ENCODE measurements around the gene FLAD1.

FLAD1 gene

DNA sequence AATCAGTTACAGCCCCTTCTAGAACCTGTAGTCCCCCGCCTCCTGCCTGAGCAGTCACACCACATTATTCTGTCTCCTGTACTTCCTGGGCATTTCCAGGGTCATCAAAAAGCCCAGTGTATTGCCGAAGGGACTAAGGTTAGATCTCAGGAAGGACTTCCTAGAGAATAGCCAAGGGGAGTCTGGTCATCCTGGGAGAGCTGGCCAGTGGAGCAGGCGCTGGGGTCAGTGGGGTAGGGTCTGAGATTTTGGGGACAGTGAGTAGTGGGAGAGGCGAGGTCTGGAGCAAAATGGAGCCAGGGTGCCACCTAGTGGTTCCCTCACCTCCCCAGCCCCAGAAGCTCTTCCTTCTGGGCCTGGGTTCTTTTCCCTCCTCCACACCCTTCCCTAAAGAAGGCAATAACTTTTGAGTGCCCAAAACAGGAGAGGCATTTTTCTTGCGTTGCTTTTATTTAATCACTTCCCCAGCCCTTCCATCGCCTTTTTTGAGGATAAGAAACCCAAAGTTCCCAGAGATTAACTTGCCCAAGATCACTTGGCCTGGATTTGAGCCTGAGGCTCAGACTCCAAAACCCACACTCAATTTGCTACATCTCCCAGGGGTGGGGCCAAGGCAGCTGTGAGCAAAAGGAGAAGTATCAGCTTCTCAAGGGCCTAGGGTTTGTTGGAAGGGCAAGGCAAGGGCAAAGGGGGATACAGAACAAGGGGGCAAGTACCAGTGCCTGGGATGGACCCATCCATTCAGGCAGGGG lies 39.3 kb upstream of the FLAD1 start (continued):
- TF ChIP-seq, protein P1, sequence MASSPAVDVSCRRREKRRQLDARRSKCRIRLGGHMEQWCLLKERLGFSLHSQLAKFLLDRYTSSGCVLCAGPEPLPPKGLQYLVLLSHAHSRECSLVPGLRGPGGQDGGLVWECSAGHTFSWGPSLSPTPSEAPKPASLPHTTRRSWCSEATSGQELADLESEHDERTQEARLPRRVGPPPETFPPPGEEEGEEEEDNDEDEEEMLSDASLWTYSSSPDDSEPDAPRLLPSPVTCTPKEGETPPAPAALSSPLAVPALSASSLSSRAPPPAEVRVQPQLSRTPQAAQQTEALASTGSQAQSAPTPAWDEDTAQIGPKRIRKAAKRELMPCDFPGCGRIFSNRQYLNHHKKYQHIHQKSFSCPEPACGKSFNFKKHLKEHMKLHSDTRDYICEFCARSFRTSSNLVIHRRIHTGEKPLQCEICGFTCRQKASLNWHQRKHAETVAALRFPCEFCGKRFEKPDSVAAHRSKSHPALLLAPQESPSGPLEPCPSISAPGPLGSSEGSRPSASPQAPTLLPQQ (tag by site-specific recombination; IDR thresholded peaks at IDR 0.05), result 0 out of 2 replicates have a peak, but pooled peaks have one; percentile 39
- TF ChIP-seq ZNF677 (tag by site-specific recombination; IDR thresholded peaks at IDR 0.05) (no peak), BCL11A (tag by site-specific recombination; IDR thresholded peaks at IDR 0.05; ENCODE audit: low read depth) (no peak), ZNF132 (tag by site-specific recombination; IDR thresholded peaks at IDR 0.05; ENCODE audit: borderline replicate concordance) (no peak), ZNF707 (tag by site-specific recombination; IDR thresholded peaks at IDR 0.05) (no peak), AEBP2 (tag by site-specific recombination; IDR thresholded peaks at IDR 0.05; ENCODE audit: borderline replicate concordance) (no peak), ZNF621 (tag by site-specific recombination; IDR thresholded peaks at IDR 0.05) (no peak), ZNF654 (tag by site-specific recombination; IDR thresholded peaks at IDR 0.05; ENCODE audit: low read depth) (peak; percentile 93), KLF1 (tag by site-specific recombination; IDR thresholded peaks at IDR 0.05) (0 out of 2 replicates have a peak, but pooled peaks have one; percentile 7), ZNF548 (tag by site-specific recombination; IDR thresholded peaks at IDR 0.05) (no peak), ZBTB6 (tag by site-specific recombination; IDR thresholded peaks at IDR 0.05) (no peak), ZNF521 (tag by site-specific recombination; IDR thresholded peaks at IDR 0.05) (no peak), ZNF114 (tag by site-specific recombination; IDR thresholded peaks at IDR 0.05) (no peak), ZNF596 (tag by site-specific recombination; IDR thresholded peaks at IDR 0.05) (no peak), OSR2 (tag by site-specific recombination; IDR thresholded peaks at IDR 0.05) (no peak), KLF16 (tag by site-specific recombination; IDR thresholded peaks at IDR 0.05) (no peak), SP7 (tag by site-specific recombination; IDR thresholded peaks at IDR 0.05) (0 out of 2 replicates have a peak, but pooled peaks have one; percentile 30), ZNF121 (tag by site-specific recombination; IDR thresholded peaks at IDR 0.05) (no peak), GLIS1 (tag by site-specific recombination; IDR thresholded peaks at IDR 0.05) (no peak), ZBTB17 (tag by site-specific recombination; IDR thresholded peaks at IDR 0.05) (peak; percentile 26; the same call in 1 of the 2 replicates)
- TF ChIP-seq, protein P2, sequence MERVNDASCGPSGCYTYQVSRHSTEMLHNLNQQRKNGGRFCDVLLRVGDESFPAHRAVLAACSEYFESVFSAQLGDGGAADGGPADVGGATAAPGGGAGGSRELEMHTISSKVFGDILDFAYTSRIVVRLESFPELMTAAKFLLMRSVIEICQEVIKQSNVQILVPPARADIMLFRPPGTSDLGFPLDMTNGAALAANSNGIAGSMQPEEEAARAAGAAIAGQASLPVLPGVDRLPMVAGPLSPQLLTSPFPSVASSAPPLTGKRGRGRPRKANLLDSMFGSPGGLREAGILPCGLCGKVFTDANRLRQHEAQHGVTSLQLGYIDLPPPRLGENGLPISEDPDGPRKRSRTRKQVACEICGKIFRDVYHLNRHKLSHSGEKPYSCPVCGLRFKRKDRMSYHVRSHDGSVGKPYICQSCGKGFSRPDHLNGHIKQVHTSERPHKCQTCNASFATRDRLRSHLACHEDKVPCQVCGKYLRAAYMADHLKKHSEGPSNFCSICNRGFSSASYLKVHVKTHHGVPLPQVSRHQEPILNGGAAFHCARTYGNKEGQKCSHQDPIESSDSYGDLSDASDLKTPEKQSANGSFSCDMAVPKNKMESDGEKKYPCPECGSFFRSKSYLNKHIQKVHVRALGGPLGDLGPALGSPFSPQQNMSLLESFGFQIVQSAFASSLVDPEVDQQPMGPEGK (tag by site-specific recombination; IDR thresholded peaks at IDR 0.05), result no peak; the same call in 1 of the 2 replicates
- TF ChIP-seq, protein P3, sequence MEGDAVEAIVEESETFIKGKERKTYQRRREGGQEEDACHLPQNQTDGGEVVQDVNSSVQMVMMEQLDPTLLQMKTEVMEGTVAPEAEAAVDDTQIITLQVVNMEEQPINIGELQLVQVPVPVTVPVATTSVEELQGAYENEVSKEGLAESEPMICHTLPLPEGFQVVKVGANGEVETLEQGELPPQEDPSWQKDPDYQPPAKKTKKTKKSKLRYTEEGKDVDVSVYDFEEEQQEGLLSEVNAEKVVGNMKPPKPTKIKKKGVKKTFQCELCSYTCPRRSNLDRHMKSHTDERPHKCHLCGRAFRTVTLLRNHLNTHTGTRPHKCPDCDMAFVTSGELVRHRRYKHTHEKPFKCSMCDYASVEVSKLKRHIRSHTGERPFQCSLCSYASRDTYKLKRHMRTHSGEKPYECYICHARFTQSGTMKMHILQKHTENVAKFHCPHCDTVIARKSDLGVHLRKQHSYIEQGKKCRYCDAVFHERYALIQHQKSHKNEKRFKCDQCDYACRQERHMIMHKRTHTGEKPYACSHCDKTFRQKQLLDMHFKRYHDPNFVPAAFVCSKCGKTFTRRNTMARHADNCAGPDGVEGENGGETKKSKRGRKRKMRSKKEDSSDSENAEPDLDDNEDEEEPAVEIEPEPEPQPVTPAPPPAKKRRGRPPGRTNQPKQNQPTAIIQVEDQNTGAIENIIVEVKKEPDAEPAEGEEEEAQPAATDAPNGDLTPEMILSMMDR (tag by site-specific recombination; IDR thresholded peaks at IDR 0.05), result peak; percentile 82

Data from HEK293 (cell line).